Effector CD4-positive, alpha-beta T cell (primary cell): ENCODE results near the gene FZR1.

Experiments
- DNase-seq: peaks from one replicate; pipeline ENCODE4 v3.0.0-alpha.2; 2020

FZR1 gene

DNA sequence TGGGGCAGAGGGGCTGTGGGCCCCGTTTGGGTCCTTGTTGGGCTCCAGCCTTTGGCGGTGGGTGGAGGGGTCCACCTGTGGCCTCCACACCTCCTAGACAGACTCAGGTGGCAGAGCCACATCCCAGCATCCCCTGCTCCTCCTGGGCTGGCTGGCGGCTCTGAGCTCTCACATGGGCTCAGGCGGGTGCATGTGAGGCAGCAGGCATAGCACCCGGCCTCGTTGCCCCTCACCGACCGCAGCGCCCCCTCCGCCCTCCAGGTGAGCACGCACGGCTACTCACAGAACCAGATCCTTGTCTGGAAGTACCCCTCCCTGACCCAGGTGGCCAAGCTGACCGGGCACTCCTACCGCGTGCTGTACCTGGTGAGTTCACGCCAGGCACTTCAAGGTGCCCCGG, 26.9 kb downstream of the FZR1 start:
- DNase-seq, result no peak

DNA sequence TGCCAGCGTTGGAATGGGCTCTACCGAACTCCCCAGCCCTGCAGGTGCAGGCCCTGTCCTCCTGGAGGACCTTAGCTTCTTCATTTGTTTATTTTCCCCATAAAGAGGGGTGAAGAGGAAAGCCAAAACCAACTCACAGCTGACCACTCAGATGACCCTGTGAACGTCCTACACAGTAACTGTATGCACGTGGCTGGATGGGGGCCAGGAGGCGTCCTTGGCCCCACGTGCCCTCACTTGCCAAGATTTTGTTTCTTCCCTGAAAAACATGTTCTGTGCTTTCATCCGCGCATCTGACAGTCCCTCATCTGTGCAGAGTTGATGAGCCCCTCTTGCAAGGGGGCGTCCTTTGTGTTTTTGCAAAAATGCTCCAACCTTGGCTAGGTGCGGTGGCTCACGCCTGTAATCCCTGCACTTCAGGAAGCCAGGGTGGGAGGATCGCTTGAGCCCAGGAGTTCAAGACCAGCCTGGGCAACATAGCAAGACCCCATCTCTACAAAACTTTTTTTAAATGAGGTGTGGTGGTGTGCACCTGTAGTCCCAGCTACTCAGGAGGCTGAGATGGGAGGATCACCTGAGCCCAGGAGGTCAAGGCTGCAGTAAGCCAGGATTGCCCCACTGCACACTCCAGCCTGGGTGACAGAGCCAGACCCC, 27.6 kb downstream of the FZR1 start:
- no peak for DNase-seq

DNA sequence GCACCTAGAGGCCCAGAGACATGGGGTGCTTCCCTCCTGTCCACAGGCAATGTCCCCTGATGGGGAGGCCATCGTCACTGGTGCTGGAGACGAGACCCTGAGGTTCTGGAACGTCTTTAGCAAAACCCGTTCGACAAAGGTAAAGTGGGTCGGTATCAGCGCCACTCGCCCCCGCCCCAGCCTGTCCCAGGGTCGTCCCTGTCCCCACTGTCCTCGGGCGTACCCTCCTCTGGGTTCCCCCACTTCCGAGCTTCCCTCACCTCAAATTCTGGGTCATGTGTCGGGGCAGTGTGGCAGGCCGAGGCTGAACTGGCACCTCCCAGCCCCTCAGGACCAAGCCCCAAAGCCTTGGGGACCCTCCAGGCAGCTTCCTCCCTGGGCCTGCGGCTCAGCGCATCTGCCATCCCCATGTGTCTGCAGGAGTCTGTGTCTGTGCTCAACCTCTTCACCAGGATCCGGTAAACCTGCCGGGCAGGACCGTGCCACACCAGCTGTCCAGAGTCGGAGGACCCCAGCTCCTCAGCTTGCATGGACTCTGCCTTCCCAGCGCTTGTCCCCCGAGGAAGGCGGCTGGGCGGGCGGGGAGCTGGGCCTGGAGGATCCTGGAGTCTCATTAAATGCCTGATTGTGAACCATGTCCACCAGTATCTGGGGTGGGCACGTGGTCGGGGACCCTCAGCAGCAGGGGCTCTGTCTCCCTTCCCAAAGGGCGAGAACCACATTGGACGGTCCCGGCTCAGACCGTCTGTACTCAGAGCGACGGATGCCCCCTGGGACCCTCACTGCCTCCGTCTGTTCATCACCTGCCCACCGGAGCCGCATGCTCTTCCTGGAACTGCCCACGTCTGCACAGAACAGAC, 28.5 kb downstream of the FZR1 start:
- DNase-seq, result no peak

DNA sequence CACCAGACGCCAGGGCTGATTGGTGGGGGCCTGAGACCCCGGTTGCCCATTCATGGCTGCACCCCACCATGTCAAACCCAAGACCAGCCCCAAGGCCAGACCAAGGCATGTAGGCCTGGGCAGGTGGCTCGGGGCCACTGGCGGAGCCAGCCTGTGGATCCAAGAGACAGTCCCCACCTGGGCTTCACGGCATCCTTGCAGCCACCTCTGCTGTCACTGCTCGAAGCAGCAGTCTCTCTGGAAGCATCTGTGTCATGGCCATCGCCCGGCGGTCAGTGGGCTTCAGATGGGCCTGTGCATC, 29.1 kb downstream of the FZR1 start:
- DNase-seq, result no peak

DNA sequence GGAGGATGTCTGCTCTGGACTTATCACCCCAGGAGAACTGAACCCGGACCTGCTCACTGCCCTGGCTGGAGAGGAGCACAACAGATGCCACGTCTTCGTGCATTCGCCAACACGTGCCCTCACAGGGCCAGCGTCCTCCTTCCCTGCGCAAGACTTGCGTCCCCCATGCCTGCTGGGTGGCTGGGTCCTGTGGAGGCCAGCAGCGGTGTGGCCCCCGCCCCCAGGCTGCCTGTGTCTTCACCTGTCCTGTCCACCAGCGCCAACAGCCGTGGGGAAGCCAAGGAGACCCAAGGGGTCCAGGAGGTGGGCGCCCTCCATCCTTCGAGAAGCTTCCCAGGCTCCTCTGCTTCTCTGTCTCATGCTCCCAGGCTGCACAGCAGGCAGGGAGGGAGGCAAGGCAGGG, 29.5 kb downstream of the FZR1 start:
- DNase-seq, result no peak

DNA sequence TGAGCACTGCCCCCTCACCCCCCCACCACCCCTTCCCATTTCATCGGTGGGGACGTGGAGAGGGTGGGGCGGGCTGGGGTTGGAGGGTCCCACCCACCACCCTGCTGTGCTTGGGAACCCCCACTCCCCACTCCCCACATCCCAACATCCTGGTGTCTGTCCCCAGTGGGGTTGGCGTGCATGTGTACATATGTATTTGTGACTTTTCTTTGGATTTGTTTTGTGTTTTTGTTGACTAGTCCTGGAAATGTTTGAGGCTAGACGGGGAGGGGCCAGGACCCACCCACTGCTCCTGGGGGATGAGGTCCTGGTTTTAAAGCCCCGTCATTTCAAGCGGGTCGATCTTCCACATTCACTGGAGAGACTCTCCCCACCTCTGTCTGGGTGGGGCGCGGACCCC, 29.9 kb downstream of the FZR1 start:
- DNase-seq, result no peak

DNA sequence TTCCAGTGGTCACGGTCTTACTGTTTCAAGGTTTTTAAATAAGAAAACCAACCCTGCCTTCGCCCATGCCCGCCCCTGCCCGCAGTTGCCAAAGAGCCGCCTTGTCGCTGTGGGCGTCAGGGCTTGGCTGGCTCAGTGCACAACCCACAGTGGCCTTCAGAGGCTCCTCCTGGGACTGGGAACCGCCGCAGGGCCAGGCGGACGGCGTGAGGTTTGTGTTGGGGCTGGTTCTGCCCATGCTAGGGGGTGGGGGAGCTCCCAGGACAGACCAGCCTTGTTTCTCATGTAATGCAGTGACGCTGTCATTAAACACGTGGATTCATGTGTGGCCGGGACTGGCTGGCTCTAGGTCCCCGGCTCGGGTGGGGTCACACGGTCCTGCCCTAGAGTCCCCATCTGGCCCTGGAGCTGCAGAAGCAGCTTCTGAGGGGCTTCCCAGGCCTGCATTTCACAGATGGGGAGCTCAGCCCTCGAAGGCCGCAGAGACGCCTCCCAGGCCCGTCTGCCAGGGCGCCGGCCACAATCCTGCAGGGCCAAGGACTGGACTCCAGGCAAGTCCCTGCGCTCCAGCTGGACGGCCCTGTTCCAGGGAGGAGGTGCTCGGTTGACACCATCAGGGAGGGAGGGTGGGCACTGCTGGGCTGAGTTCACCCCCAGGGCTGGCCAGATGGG, 30.5 kb downstream of the FZR1 start:
- DNase-seq, result no peak

DNA sequence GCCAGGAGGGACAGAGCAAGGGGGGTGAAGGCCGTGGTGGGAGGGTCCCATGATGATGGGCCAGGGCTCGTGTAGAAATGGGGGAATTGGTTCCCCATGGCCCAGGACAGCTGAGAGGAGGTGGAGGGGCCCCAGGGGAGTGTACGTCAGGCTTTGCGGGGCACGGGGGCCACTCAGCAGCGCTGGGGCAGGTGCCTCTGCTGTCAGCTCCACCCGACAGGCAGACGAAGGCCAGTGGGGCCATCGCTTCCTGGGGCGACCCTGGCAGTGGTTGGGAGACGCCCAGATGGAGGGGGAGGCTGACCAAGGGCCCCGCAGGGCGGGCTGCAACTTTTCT, 31.0 kb downstream of the FZR1 start:
- no peak for DNase-seq

DNA sequence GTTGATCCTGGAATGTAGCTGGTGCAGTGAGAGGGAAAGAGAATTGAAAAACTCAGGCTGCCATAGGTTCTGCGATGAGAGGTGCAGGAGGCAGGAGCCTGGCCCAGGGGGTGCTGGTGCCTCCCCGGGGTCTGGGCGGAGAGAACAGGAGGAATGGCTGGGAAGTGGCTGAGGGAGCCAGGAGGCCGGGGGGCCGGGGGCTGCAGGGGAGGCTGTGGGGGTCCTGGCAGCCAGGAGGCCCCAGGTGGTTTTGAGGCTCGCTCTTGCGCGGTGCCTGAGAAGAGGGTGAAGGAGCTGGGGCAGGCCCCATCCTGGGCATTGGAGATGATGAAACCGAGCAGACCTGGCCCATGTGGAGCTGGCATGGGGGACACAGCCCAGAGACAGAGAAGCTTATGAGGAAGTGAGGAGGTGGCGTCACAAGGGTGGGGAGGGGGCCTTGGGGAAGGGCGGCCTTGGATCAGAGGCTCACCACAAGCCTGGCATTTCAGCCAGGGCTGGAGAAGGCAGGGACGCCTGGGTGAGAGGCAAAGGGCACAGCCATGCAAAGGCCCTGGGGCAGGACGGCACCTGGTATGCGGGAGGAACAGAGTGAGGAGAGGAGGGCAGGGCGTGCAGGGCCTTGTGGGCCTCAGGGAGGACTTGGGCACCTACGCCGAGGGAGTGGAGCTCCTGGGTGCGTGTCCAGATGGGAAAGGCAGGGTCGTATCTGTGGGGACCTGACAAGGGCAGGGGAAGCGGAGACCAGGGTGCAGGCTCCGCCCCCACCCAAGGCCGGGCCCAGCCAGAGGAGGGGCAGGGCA, 31.5 kb downstream of the FZR1 start:
- DNase-seq, result no peak

DNA sequence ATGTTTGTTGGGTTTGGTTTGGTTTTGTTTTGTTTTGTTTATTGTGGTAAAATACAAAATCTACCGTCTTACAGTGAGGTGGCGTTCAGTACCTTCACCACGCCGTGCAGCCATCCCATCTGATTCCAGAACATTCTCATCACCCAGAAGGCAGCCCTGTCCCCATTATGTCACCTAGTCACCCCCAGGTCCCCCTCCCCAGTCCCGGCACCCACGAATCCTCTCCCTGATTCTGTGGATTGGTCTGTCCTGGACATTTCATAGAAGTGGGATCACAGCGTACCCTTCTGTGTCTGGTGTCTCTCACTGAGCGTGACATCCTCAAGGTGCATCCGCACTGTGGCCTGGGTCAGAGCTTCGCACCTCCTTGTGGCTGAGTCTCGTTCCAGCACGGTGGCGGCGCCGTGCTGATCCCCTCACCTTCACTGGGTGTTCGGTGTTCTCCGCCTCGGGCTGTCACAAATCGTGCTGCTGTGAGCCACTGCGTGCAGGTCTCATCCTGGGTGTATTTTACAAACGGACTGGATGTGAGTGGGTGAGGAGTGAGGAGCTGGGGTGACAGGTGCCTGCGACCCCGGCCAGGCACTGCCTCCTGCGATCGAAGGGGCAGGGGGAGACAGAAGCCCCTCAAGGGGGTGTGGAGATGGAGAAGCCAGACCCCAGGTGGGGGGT, 32.3 kb downstream of the FZR1 start:
- no peak for DNase-seq

DNA sequence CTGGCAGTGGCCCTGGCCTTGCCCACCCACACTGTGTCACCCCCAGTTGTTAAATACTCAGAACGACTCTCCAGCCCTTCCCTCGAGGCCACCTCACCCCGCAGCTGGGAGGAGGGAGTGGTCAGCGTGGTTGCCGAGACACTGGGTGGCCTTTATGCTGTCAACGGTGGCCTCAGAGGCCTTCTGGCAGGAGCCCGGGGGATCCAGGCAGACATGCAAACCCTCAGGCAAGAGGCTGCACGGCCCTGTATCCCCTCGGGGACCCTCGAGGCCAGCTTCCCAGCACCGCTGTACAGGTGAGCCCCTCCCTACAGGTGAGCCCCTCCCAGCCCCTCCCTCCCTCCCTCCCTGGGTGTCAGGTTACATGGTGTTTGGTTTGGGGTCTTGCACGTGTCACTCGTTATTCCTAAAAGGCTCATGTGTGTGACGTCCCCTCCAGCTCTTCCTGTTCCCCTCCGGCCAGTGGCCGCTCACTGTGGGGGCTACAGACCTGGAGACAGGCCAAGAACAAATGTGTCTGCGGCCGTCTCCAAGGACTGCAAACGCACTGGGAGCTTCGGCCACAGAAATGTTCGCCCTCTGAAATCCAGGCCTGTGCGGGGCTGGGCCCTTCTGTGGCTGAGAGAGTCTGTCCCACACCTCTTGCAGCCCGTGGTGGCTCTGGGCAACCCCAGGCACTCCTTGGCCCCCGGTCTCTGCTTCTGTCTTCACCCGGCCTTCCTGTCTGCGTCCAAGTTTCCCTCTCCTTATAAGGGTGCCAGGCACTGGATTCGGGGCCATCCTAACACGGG, 33.0 kb downstream of the FZR1 start, which contains the start of gene TEKTIP1:
TSS of gene TEKTIP1 (plus strand) at position 210 of the 791 bp plus-strand sequence. CDS start at position 214, 4 bp downstream.
- DNase-seq, result no peak

DNA sequence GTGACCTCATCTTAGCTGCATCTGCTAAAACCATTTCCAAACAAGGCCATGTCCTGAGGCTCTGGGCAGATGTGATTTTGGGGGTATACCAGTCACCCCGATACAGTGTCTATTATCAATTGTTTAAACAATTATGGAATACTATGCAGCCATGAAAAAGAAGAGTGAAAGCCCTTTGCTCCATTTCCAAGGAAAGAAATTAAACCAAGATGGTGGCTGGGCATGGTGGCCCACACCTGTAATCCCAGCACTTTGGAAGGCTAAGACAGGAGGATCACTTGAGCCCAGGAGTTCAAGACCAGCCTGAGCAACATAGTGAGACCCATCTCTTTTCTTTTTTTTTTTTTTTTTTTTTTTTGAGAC, 33.6 kb downstream of the FZR1 start:
- no peak for DNase-seq

DNA sequence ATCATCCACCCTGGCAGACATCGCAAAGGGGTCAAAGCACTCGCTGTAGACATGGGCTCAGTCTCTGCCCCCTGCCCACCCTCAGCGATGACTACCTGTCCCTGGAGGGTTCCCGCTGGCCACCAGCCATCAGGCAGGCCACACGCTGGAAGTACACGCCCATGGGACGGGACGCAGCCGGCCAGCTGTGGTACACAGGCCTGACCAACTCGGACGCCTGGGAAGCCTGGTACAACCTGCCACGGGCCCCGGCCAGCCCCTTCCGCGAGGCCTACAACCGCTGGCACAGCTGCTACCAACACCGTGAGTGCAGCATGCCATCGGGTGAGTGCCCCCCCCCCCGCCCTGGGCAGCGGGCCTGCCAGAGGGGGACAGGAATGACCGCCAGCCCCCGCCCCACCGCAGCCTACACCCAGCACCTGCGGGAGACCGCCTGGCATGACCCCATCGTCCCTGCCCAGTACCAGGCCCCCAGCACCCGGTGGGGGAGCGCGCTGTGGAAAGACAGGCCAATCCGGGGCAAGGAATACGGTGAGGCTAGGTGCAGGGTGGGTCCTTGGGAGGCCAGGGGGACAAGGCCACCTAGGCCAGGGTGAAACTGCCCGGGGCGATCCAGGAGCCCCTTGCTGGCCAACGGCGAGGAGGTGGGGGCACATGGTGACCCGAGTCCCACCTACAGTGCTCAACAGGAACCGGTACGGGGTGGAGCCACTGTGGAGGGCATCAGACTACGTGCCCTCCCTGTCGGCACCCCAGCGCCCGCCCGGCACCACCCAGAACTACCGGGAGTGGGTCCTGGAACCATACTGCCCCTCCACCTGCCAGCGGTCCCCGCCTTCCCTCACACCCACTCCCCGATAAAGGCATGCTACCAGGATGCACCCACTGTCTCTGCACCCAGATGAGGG, 37.3 kb downstream of the FZR1 start:
- DNase-seq, result no peak

DNA sequence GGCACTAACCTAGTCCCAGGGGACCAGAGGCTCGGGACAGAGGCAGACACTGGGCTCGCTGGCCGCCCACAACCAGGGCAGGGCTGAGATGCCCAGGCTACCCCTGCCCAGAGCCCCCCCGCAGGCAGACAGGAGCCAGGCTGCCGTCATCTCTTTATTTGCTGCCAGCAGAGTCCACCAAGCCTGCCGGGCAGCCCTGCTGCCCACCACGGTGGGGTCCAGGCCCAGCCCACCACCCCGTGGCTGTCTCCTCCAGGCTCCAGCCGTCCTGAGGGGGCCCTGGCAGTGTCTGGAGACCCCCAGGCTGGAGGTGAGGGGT, 37.9 kb downstream of the FZR1 start:
- no peak for DNase-seq

DNA sequence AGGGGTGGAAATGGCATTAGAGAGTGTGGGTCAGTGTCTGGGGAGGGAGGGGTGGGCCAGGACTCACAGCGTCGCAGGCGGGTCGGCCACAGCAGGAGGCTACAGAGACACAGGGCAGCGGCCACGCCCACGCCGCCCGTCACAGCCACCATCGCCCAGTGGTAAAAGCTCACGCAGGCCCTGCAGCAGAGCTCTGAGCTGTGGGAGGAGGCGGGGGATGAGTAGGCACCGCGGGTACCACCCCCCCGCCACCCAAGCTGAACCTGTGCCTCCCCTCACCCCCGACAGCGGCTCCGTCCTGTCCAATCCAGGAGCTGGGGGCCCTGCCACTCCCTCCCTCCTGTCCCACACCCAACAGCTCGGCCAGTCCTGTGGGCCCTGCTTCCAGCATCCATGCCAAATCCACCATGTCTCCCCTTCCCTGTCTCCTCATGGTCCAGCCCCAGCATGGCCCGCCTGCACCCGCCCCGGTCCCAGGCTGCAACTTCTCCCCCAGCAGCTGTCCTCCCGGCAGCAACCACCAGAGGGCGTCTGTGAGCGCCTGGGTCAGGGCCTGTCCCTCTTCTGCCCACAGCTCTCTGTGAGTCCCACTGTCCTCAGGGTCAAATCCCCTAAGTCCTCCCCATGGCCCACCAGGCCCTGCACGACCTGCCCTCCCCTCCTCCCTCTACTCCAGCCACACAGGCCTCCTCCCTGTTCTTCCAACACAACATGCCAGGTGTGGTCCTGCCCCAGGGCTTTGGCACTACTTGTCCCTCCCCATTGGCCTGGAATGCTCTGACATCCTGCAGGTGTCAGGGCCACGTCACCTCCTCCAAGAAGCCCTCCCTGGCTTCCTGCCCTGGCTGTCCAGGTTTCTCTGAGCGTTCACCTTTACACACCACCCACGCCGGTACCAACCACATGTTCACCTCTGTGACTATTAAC, 38.9 kb downstream of the FZR1 start:
- peak; percentile 78 for DNase-seq

DNA sequence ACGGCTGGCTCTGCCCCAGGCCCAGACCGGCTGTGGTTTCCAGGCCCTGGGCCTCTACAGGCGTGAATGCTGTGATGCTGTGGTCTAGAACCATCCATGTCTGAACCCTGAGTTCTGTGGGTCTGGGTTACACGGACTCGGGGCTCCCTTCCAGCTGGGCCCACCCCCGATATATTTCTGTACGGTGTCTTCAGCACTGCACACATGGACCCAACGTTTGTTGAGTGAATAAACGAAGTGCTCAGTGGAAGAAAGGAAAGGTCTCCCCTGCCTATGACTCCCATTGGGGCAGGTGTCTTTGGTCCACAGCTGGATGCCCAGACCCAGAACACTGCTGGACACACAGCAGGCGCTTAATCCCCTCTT, 39.5 kb downstream of the FZR1 start:
- DNase-seq, result no peak

DNA sequence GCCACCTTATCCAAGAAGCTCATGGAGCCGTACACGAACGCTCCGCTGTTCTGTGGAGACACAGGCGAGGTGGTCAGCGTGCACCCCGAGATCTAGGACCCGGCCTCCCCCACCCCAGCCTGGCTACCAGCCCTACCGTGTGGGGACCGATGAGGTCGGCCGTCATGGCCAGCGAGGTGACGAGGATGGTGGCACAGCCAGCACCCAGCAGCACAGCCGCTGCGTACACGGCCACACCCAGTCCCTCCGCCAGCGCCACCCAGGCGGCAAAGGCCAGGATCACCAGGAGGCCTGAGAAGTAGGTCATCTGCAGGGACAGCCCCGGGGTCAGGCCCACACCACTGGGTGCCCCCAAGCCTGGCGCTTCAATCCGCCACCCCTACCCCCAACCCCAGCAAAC, 40.0 kb downstream of the FZR1 start:
- DNase-seq, result no peak

DNA sequence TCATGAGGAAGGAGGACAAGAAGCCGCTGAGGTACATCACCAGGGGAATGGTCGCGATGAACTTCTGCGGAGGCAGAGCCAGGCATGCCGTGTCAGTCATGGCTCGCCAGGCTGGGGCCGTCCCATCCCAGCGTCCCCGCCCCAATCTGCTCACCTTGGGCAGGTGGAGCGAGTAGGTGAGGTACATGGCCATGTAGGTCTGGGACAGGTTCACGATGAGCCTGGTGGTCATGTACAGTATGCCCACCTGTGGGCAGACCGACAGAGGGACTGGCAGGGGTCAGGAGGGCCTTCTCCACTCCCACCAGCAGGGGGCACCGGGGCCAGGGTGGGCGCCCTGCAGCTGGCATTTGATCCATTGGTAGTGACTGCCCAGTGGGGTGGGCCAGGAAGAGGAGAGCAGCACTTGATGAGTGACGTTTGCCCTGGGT, 41.2 kb downstream of the FZR1 start:
- peak; percentile 29 for DNase-seq

DNA sequence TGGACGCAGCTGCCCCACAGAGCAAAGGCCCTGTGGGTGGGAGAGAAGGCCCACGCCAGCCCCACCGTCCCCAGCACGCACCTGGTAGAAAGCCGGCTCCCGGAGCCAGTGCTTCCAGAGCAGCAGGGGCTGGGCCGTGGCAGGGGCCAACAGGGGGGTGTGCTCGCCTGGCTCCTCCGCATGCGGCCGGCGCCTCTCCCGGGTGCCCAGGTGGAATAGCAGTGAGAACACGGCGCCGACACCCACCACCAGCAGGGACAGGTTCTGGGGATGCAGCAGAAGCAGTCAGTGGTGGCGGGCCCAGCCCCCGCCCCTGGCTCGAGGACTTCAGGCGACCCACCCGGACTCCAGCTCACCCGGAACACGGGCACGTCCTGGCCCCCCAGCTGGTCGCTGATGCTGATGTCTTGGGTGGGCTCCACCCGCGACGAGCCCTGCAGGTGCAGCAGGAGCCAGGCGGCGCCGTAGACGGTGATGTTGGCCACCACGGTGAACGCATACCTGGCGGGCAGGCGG, 41.7 kb downstream of the FZR1 start:
- DNase-seq, result no peak

DNA sequence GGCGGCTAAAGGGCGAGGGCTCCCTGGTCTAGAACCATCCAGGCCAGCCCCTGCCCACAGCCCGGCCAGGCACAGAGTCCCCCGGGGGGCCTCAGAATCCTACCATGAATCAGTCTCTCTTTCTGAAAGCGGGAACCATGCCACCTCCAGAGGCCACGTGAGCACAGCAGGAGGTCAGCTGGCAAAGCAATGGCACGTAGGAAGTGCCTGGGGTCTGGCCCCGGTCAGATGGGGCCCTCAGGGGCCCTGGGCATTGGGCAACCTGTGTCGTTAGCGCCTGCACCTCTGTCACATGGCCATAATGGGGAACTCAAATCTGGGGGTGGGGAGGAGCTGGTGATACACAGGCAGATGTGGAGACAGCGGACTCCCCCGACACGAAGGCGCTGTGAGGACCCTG, 42.5 kb downstream of the FZR1 start:
- no peak for DNase-seq
